ENCODE data around the gene FRAS1.
"Not testable (repeated sequence)": the region's sequence is repeated elsewhere in the genome, so short reads cannot be mapped to it uniquely, and the experiment has no call there.

The FRAS1 gene

GRCh38 chr4:78454016-78454415 is 396.9 kb downstream of the FRAS1 start:
- FAIRE-seq, result no peak

GRCh38 chr4:78457751-78458150 is 400.6 kb downstream of the FRAS1 start:
- no peak for FAIRE-seq

GRCh38 chr4:78459327-78459726 is 402.2 kb downstream of the FRAS1 start:
- no peak for FAIRE-seq

GRCh38 chr4:78460368-78460767 is 403.2 kb downstream of the FRAS1 start:
- no peak for FAIRE-seq

GRCh38 chr4:78464265-78464664 is 407.1 kb downstream of the FRAS1 start:
- FAIRE-seq, result no peak

- FAIRE-seq, result not testable (repeated sequence)
Measured at GRCh38 chr4:78467223-78467622, 410.1 kb downstream of the FRAS1 start.

- no peak for FAIRE-seq
Measured at GRCh38 chr4:78468272-78468671, 411.1 kb downstream of the FRAS1 start.

GRCh38 chr4:78476108-78476704 is 419.1 kb downstream of the FRAS1 start:
- FAIRE-seq, result no peak

- FAIRE-seq, result no peak
Measured at GRCh38 chr4:78477276-78477675, 420.2 kb downstream of the FRAS1 start.

GRCh38 chr4:78478523-78478922 is 421.4 kb downstream of the FRAS1 start:
- FAIRE-seq, result no peak

- no peak for FAIRE-seq
Measured at GRCh38 chr4:78480286-78480685, 423.2 kb downstream of the FRAS1 start.

GRCh38 chr4:78481180-78481579 is 424.1 kb downstream of the FRAS1 start:
- no peak for FAIRE-seq

- no peak for FAIRE-seq
Measured at GRCh38 chr4:78482281-78482680, 425.2 kb downstream of the FRAS1 start.

GRCh38 chr4:78483811-78484210 is 426.7 kb downstream of the FRAS1 start:
- no peak for FAIRE-seq

- no peak for FAIRE-seq
Measured at GRCh38 chr4:78484574-78484973, 427.5 kb downstream of the FRAS1 start.

- FAIRE-seq, result no peak
Measured at GRCh38 chr4:78493731-78494130, 436.6 kb downstream of the FRAS1 start.

- no peak for FAIRE-seq
Measured at GRCh38 chr4:78496021-78496643, 439.0 kb downstream of the FRAS1 start.

GRCh38 chr4:78506260-78506659 is 449.1 kb downstream of the FRAS1 start:
- not testable (repeated sequence) for FAIRE-seq

- no peak for FAIRE-seq
Measured at GRCh38 chr4:78509043-78509442, 451.9 kb downstream of the FRAS1 start.

- FAIRE-seq, result no peak
Measured at GRCh38 chr4:78510108-78510507, 453.0 kb downstream of the FRAS1 start.

GRCh38 chr4:78510681-78511080 is 453.6 kb downstream of the FRAS1 start:
- no peak for FAIRE-seq

- no peak for FAIRE-seq
Measured at GRCh38 chr4:78512357-78512920, 455.3 kb downstream of the FRAS1 start.

GRCh38 chr4:78513411-78513975 is 456.4 kb downstream of the FRAS1 start:
- no peak for FAIRE-seq

GRCh38 chr4:78517050-78517652 is 460.0 kb downstream of the FRAS1 start:
- FAIRE-seq, result peak; percentile 88

Data from colon (tissue), 2 donors.